H1 (cell line): Measurements from ENCODE around the gene LSM4. TPM values are rescaled to one million over a fixed set of nuclear protein-coding genes. Genes with fewer than 3 reads are reported as not detected.

Experiments used
- CHD2 ChIP-seq: IDR thresholded peaks from 2 replicates; pipeline ENCODE4 v1.6.1; 2012; ENCODE audit warnings: low read length, improper control_type of control experiment
- EGR1 ChIP-seq: IDR thresholded peaks from 2 replicates; pipeline ENCODE4 v1.6.1; 2011; ENCODE audit warnings: low read depth, low read length, borderline replicate concordance
- EP300 ChIP-seq, 2 experiments: IDR thresholded peaks; 1 replicate in 1 of 2; 2 replicates in 1 of 2; pipeline ENCODE4 v1.6.1; 2011 to 2012; ENCODE audit warnings: low read depth in 2 of 2, low read length in 2 of 2, mild to moderate bottlenecking in 2 of 2, borderline replicate concordance in 1 of 2, inconsistent platforms in 1 of 2, moderate library complexity in 1 of 2
- EZH2 ChIP-seq: fragments of 200-600 bp; sonication (generic); IDR thresholded peaks from 2 replicates; pipeline ENCODE4 v1.7.1; 2012; ENCODE audit warnings: low read depth, mild to moderate bottlenecking, moderate library complexity, low read length, inconsistent platforms; ENCODE audit not compliant: severe bottlenecking
- FOSL1 ChIP-seq: IDR thresholded peaks from 2 replicates; pipeline ENCODE4 v1.6.1; 2011; ENCODE audit warnings: mild to moderate bottlenecking, low read depth, low read length, moderate library complexity; ENCODE audit not compliant: insufficient read depth
- RXRA ChIP-seq: IDR thresholded peaks from 2 replicates; pipeline ENCODE4 v1.6.1; 2011; ENCODE audit warnings: low read depth, mild to moderate bottlenecking, low read length, moderate library complexity; ENCODE audit not compliant: insufficient read depth
- ZNF274 ChIP-seq: IDR thresholded peaks from 2 replicates; pipeline ENCODE4 v1.7.0; 2012; ENCODE audit warnings: low read length, borderline replicate concordance; ENCODE audit errors: extremely low read depth
- microRNA-seq, 2 experiments: library from miRNA; unstranded; fragments of <30 nt; microRNA quantifications; one replicate each; pipeline versions ENCODE4 to v1.2.0, GENCODE V29; 2016 to 2020; ENCODE audit warnings: borderline microRNAs expressed in 2 of 2, borderline number of aligned reads in 2 of 2, borderline replicate concordance in 1 of 2
- polyA plus RNA-seq, 7 experiments: library from polyadenylated mRNA; depleted of rRNA in 3 of 7; stranded (reverse) in 5 of 7; unstranded in 2 of 7; fragments of >200 nt in 5 of 7; fragments of 200-250 nt in 2 of 7; gene quantifications; 1 replicate in 5 of 7; 2 replicates in 1 of 7; 4 replicates in 1 of 7; pipeline versions ENCODE4 v1.2.1 to v1.2.3, GENCODE V29; 2011 to 2013; ENCODE audit warnings: missing spikeins in 2 of 7, mixed read lengths in 2 of 7
- small RNA-seq: library from polyadenylated mRNA; stranded (forward); fragments of <200 nt; extraction: miRNeasy Mini kit (QIAGEN cat#:217004); gene quantifications from one replicate; pipeline ENCODE3, GENCODE V24; 2013; ENCODE audit not compliant: insufficient read depth
- total RNA-seq: library from RNA; stranded (reverse); fragmentation: NEBNext Ultra II Directional; extraction: Animal tissue kit (Norgen Biotek cat#: 25700); gene quantifications from 2 replicates; pipeline ENCODE4 v1.2.1, GENCODE V29; 2021

LSM4 gene
- total and polyA plus RNA-seq, 2 of the 8 experiments (the other 6 are each of a cell fraction or from before 2014, with no cell fraction given): 302 to 319 TPM

DNA sequence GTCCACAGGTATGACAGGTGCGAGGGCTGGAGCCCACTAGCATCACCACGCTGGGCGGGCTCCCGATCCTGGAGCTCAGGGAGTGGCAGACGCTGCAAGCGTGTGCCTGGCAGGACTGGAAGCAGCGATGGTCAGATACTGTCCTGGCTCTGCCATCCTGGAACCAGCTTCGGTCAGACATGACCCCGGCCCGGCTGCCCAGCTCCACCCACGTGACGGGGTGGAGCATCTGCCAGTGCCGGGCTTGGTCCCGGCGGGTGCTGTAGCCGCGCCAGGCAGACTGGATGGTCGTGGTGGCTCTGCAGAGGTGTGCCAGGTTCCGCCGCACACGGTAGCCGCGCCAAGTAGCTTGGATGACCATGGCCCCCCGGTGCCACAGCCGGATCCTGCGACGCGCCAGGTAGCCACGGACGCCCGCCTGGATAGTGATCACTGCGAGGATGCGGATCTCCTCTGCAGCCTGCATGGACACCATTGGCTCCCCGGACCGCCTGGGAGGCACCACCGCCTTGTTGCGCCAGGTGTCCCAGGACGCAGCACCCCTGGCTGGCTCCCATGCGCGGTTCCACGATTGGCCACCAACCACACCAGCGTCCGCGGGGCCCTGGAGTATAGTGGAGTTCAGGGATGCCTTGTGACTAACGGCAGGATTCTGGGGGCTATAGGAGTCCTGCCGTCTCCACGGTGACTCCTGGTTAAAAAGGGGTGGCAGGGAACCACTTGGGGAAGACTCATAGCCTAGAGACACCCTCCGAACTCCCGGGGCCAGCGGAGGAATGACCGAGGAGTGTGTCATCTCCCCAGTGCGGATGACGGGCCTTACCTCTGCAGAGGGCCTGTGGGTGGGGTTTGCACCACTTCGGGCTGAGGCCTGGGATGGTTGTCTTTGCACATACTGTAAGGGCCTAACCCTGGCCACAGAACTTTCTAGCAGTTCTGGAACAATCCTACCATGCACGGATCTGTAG, 65.1 kb downstream of the LSM4 start (continued):
- TF ChIP-seq EZH2: no peak
- no peak for TF ChIP-seq RXRA
- no peak for TF ChIP-seq ZNF274
- no peak for TF ChIP-seq CHD2
- no peak for TF ChIP-seq FOSL1
- TF ChIP-seq EP300 (IDR thresholded peaks at IDR 0.05; ENCODE audit: borderline replicate concordance in 1 of 2, low read depth in 2 of 2, low read length in 2 of 2): no peak
- no peak for TF ChIP-seq EGR1
- TF ChIP-seq, all 59 proteins: peak for 0

Small RNA genes lying within 50 kb of the gene (microRNA-seq; reads per million reads assigned to microRNA genes)
- 0 reads per million in 2 experiments for gene MIR3188

Small RNA genes lying within 50 kb of the gene (small RNA-seq; reads per million reads assigned to genes)
- gene MIR3188 (not detected), gene RN7SL513P (not detected), gene RPL39P38 (not detected)

Other genes starting within 250 kb of the LSM4 start
- not detected in 2 replicates for gene IL12RB1, start 236.1 kb downstream of the LSM4 start, total RNA-seq
- gene IL12RB1, start 236.1 kb downstream of the LSM4 start, polyA plus RNA-seq (2011; rRNA removed): 0.03 and 0.06 TPM in 2 replicates
- gene MAST3, start 225.3 kb downstream of the LSM4 start, total RNA-seq: 9.0 TPM in 2 replicates
- 3.4 and 5.5 TPM in 2 replicates for gene MAST3, start 225.3 kb downstream of the LSM4 start, polyA plus RNA-seq (2011; rRNA removed)
- 53.8 and 57.1 TPM in 2 replicates for gene PIK3R2, start 169.9 kb downstream of the LSM4 start, total RNA-seq
- gene PIK3R2, start 169.9 kb downstream of the LSM4 start, polyA plus RNA-seq (2011; rRNA removed): 21.7 and 31.4 TPM in 2 replicates
- 25.9 and 28.9 TPM in 2 replicates for gene IFI30, start 149.3 kb downstream of the LSM4 start, total RNA-seq
- gene IFI30, start 149.3 kb downstream of the LSM4 start, polyA plus RNA-seq (2011; rRNA removed): 59.5 and 62.4 TPM in 2 replicates
- gene MPV17L2, start 129.9 kb downstream of the LSM4 start, total RNA-seq: 24.2 and 28.6 TPM in 2 replicates
- 80.1 and 82.6 TPM in 2 replicates for gene MPV17L2, start 129.9 kb downstream of the LSM4 start, polyA plus RNA-seq (2011; rRNA removed)
- 14.2 and 14.3 TPM in 2 replicates for gene RAB3A, start 119.0 kb downstream of the LSM4 start, total RNA-seq
- gene RAB3A, start 119.0 kb downstream of the LSM4 start, polyA plus RNA-seq (2011; rRNA removed): 13.6 and 18.6 TPM in 2 replicates
- gene PDE4C, start 96.6 kb downstream of the LSM4 start, total RNA-seq: 2.3 and 2.7 TPM in 2 replicates
- 3.1 and 3.7 TPM in 2 replicates for gene PDE4C, start 96.6 kb downstream of the LSM4 start, polyA plus RNA-seq (2011; rRNA removed)
- 0.31 and 1.0 TPM in 2 replicates for gene IQCN, start 48.6 kb downstream of the LSM4 start, total RNA-seq
- 0.36 and 0.82 TPM in 2 replicates for gene IQCN, start 48.6 kb downstream of the LSM4 start, polyA plus RNA-seq (2011; rRNA removed)
- gene JUND, start 41.5 kb downstream of the LSM4 start, total RNA-seq: 77.5 and 95.8 TPM in 2 replicates
- 54.0 and 64.4 TPM in 2 replicates for gene JUND, start 41.5 kb downstream of the LSM4 start, polyA plus RNA-seq (2011; rRNA removed)
- 33.2 and 33.4 TPM in 2 replicates for gene PGPEP1, start 17.5 kb upstream of the LSM4 start, total RNA-seq
- gene PGPEP1, start 17.5 kb upstream of the LSM4 start, polyA plus RNA-seq (2011; rRNA removed): 16.6 and 17.0 TPM in 2 replicates
- gene GDF15, start 63.1 kb upstream of the LSM4 start, total RNA-seq: 4.1 and 5.0 TPM in 2 replicates
- 8.5 and 18.8 TPM in 2 replicates for gene GDF15, start 63.1 kb upstream of the LSM4 start, polyA plus RNA-seq (2011; rRNA removed)
- 0.20 and 0.23 TPM in 2 replicates for gene LRRC25, start 74.5 kb upstream of the LSM4 start, total RNA-seq
- gene LRRC25, start 74.5 kb upstream of the LSM4 start, polyA plus RNA-seq (2011; rRNA removed): 0.31 and 0.41 TPM in 2 replicates
- 26.4 and 30.5 TPM in 2 replicates for gene SSBP4, start 96.3 kb upstream of the LSM4 start, total RNA-seq
- 33.7 and 51.3 TPM in 2 replicates for gene SSBP4, start 96.3 kb upstream of the LSM4 start, polyA plus RNA-seq (2011; rRNA removed)
- 207 and 215 TPM in 2 replicates for gene ISYNA1, start 115.1 kb upstream of the LSM4 start, total RNA-seq
- 264 and 330 TPM in 2 replicates for gene ISYNA1, start 115.1 kb upstream of the LSM4 start, polyA plus RNA-seq (2011; rRNA removed)
- 10.2 and 10.5 TPM in 2 replicates for gene ELL, start 199.0 kb upstream of the LSM4 start, total RNA-seq
- 5.2 and 8.8 TPM in 2 replicates for gene ELL, start 199.0 kb upstream of the LSM4 start, polyA plus RNA-seq (2011; rRNA removed)
- 264 and 273 TPM in 2 replicates for gene FKBP8, start 220.5 kb upstream of the LSM4 start, total RNA-seq
- 309 and 441 TPM in 2 replicates for gene FKBP8, start 220.5 kb upstream of the LSM4 start, polyA plus RNA-seq (2011; rRNA removed)
- gene KXD1, start 234.8 kb upstream of the LSM4 start, total RNA-seq: 113 and 115 TPM in 2 replicates
- gene KXD1, start 234.8 kb upstream of the LSM4 start, polyA plus RNA-seq (2011; rRNA removed): 267 and 305 TPM in 2 replicates
- 1,331 and 1,340 TPM in 2 replicates for gene UBA52, start 248.8 kb upstream of the LSM4 start, total RNA-seq
- gene UBA52, start 248.8 kb upstream of the LSM4 start, polyA plus RNA-seq (2011; rRNA removed): 2,924 and 5,409 TPM in 2 replicates